Stimulated activated naive CD4-positive, alpha-beta T cell (primary cell): ENCODE data around the gene TENM4.

Experiments used
- DNase-seq, 6 experiments: peaks; one replicate each; lab custom pipeline; 2025; lab: John Stamatoyannopoulos, UW

The TENM4 gene

DNA sequence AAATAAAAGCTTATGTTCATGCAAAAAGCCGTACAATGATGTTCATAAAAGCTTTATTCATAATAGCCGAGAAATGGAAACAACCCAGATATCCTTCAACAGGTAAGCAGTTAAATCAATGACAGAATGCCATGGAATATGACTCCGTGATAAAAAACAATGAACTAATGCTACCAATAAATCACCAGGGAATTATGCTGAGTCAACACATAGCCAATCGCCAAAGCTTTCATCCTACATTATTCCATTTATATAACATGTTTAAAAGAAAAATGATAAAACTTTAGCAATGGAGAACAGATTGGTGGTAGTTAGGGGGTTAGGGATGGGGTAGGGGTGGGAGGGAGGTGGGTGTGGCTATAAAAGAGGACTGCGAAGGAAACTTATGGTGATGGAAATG is 356.4 kb downstream of the TENM4 start:
- no peak for DNase-seq

DNA sequence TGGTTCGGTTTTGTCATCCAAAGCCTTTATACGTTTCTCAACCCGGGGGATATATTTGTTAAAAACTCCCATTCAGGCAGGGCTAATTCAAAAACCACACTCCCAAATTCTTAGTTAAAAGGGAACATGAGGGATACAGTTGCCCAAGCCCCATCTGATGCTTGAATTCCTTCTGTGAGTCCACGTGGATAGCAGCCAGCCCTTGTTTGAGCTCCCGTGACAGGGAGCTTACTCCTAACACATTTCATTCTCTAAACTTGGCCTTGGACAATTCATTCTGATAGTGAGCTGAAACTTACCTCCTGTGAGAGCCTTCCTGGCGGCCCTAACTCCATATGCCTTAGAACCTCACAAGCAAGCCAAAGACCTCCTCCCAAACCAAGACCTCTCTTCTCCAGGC is 357.5 kb downstream of the TENM4 start:
- DNase-seq: no peak

DNA sequence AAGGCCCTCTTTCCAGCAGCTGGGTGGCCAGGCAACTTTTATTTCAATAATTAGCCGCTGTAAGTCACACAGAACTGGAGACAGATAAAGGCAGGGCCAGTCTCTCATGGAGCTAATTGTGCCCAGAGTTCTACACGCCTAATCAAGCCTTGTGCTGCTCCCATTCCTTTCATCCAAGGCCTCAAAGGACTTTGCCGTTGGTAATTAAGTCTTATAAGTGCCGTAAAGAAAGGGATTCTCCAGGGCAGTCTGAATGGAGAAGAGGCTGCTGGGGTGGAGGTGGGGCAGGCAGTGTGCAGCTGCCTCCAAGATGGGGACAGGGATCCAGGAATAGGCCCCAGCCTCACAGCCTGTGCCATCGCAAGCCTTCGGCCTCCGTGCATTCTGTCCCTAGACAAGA is 357.9 kb downstream of the TENM4 start:
- no peak for DNase-seq

DNA sequence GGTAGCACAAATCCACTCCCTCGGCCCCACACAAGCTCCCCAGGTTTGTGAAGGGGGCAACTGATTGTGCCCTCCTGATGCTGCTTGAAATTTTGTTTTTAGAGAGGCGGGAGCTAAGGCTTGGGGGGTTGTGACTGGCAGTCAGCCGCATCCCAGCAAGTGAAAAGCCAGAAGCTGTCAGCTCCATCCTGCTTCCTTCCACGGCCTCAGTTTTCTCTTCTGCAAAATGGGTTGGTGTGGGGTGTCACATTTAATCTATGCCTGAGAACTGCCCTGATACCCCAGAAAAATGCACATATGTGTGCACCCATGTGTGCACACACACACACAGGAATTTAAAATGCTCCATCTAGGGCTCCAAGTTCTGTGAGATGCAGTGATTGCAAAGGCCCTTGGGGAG is 358.6 kb downstream of the TENM4 start:
- DNase-seq: no peak

DNA sequence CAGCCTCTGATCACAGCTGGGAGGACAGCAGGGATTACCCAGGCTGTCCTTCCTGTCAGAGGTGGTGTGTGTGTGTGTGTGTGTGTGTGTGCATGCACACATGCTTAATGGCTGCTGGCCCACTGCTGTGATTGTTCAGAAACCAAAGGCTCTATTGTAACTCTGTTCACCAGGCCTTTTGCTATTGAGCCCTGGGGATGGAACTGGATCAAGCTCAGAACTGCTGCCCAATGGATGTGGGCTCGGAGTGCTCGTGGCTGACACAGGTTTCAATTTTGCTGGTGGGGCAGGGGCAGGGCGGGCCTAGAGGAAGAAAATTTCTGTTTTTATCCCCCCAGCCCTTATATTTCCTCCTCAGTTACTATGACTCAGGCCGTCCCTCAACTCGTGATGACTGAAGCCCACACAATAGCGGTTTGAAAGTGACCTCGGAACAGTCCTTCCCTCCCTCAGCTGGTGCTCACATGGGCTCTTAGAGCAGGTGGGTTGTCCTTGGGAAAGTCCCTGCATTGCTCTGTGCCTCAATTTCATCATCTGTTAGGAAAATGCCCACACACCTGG is 359.3 kb downstream of the TENM4 start:
- DNase-seq: no peak

DNA sequence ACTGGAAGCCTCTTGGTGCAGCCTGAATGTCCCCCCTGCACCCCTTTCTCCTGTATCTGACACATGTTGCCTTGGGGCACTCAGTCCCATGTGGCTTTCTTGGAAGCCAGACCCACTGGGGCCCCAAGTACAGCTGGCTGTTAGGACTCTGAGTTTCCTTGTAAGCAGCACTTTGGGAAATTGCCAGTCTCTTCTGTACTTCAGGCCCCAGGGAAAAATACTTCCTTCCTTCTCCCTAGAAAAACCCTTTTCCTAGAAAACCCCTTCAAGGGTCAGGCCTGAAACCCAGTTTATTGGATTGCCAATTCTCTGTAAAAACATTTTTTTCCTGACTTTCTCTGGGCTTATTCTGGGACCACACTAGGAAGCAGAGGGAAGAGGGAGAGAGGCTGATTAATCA is 360.3 kb downstream of the TENM4 start:
- no peak for DNase-seq

DNA sequence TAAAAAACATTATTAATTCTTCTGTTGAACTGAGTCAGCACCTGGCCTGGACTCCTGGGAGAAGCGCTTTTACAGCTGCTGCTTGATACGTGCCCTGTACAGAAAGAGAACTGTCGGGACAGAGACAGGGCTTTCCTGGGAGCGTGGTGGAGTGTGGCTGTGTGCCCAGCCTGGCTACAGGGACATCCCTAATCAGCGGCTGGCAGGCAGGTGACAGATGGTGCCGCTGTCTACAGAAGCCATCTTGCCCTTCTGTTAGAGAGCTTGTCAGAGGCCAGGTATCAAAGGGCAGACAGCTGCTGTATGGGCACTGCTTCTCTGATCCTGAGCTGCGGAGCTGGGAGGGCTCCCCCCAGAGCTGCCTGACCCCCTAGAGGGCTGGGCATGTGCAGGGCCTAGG is 361.8 kb downstream of the TENM4 start:
- DNase-seq: no peak

DNA sequence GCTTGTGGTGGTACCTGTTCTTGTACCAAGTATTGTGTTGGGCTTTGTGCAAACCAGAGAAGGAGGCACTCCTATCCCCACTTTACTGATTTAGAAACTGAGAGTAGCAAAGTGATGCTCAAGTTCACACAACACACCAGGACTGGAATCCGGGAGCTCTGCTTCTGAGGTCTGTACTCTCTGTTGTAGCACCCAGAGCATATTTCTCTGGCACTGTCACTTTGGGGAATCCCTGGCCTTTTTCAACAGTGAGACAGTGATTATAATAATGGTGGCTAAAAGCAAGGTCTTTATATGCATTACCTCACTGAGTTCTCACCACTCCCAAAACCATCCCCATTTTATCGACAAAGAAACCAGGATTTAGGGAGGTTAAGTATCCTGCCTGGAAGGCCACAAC is 362.4 kb downstream of the TENM4 start:
- no peak for DNase-seq

DNA sequence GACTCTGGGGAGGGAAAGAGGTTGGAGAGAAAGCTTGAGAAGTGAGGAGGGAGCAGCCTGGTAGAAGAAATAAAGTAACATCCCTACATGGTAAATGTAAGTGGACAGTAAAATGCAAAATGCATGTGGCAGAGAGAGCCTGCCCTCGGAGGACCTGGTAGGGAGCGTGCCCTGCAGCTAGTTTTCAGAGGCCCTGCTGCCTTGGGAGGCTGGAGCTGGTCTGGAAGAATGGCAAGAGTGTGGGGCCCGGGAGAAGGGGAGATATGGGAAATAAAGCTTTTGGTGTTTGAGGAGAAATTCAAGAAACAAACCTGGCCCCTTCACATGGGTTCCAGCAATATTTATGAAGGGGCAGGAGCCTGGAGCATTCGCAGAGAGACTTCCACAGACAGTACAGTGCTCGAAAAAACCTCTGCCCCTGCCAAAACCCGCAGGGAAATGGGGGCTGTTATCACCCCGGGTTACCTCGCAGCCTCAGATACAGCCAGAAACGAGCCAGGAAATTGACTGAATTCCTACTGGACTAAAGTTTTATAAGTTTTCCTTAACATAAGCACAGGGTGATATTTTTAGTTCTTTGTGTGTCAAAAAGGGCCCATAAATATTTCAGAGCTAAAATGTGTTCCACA is 363.0 kb downstream of the TENM4 start:
- DNase-seq: no peak

DNA sequence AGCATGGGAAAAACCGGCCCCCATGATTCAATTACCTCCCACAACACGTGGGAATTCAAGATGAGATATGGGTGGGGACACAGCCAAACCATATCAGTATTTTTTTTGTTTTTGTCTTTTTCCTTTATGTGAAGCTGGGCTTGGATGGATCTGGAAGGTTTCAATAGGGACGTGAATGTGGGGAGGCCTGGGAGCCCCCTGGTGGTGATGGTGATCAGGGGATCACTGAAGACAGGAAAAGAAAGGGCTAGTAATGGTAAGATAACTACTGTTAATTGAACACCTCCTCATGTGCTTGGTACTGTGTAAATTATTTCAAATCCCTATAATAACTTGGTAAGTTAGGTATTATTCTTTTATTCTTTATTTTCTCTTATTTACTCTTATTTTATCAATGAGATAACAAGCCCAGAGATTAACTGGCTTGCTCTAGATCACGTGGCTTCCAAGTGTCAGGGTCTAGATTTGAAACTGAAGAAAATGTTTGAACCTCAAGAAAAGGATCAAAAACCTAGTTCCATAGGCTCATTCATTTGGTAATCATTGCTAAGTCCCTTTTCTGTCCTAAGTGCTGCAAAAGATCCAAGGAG is 364.2 kb downstream of the TENM4 start:
- peak in 1 of 6 experiments; percentile 3 for DNase-seq

DNA sequence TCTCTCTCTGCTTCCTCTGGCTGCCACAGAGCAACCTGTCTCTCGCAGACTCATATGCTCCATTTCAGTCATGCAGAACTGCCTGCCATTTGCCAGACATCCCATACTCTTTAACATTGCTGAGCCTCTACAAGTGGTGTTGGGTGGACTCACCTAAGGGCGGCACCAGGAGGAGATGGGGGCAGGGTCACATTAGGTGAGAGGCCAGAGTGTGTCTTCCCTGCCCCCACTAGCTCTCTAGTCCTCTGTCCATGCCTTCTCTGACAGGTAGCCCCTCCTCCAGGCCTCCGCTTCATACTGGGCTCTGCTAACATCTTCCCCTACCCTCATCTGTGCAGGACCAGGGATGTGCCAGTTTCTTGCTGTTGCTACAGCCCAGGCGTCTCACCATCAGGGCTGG is 366.3 kb downstream of the TENM4 start:
- no peak for DNase-seq

DNA sequence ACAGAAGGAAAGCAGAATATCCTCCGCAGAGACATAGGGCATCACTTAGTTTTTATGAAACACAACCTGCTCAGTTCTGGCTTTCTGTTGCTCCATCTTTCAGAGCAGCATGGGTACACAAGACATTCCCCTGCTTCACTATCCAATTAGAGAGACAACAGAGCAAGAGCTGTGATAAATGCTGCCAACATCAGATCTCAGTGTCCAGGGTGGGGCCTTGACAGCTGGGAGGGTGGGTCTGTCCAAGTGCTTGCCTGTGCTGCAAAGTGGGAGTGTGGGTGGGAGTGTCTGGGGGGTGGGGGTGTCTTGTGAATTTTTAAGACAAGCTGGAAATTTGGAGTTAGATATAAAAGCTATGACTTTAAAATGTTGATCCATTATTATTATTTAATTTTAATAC is 369.6 kb downstream of the TENM4 start:
- no peak for DNase-seq

DNA sequence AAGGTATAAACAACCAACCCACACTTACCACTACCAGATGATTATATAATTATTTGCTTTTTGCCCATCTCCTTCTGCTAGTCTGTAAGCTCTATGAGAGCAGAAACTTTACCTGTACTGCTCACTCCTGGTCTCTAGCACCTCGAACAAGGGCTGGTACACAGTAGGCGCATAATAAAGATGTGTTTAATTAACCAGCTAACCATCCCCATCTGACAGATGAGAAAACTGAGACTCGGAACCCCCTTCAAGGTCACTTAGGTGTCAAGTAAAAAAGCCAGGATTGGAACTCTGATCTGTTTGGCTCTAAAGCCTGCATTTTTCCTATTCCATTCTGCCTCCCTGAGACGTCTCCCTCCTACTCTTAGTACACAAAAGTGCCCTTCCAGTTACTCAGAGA is 370.3 kb downstream of the TENM4 start:
- DNase-seq: no peak

DNA sequence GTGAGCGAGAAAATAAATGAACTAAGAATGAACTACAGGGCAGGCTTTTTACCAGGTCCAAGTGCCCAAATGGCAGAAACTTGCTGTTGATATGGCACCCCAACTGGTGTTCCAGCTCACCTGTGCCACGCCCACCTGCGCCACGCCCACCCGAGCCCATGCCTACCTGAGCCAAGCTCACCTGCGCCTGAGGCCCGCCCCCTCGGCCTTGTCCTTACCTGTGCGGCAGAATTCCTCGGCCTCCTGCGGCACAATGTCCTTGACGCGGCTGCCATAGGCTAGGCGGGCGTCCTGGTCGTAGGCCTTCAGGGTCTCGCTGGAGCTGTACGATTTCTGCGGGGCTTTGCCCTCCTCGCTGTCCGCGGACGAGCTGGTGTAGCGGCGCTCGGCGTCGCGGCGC is 371.3 kb downstream of the TENM4 start:
- no peak for DNase-seq

DNA sequence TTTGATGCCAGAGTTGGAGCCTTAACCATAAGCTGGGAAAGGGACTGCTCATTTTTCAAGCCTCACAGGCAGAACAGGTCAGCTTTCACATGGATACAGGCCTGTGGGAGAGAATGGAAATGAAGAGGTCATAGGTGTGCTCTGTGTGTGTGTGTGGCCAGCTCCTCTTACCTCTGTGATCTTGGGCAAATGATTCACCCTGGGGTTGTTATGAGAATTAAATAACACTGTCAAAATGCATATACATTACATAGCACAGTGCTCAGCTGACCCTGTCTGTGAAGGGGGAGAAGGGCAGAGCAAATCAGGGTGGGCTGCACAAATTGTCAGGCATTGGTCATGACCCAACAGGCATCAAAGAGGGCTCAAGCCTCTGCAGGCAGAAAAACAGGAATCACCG is 372.5 kb downstream of the TENM4 start:
- no peak for DNase-seq

DNA sequence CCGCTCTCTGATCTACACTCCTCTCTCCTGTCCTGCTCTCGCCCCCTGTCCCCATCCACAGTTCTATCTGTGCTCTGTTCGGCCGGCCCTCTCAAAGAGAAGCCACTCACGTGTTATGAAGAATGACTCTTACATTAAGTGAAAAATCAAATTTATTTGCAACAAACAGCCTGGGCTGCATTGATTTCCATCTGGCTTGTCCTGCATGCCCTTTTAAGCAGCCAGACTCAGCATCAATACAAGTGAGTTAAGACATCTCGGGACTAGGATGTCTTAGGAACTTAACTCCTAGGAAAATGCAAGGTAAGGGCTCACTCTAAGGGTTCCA is 373.5 kb downstream of the TENM4 start:
- DNase-seq: no peak

DNA sequence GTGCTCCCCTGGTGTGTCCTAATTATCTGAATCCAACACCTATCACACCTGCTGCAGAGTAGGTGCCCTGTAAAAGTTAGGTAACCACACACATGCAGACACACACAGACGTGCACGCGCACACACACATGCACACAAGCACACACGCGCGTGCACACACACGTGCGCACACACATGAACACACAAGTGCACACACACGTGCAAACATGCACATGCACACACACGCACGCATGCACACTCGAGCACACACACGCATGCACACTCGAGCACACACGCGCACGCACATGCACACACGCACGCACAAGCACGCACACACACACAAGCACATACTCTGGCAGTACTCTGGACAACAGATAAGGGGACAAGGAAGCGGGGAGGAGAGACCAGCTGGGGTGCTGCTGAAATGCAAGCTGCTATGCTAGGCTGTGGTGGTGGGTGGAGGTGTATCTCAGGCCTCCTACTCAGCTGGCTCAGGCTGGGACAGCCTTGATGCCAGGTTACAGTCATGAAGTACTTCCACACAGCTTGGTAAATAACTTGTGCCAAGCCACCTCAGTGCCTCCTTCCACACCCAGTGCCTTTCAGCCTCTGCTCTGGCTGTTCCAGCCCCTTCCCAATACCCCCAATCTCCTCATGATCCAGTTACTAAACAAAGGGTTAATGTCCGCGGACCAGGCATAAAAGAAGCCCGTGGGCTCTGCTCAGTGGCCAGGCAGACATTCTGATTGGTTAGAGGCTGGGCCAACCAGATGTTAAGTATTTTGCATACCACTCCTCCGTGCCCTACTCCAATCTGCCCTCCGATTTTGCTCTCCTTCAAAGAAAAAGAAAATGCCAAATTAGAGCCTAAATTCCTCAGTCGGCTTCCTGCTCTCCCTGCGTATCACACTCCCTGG is 374.1 kb downstream of the TENM4 start:
- DNase-seq: no peak

DNA sequence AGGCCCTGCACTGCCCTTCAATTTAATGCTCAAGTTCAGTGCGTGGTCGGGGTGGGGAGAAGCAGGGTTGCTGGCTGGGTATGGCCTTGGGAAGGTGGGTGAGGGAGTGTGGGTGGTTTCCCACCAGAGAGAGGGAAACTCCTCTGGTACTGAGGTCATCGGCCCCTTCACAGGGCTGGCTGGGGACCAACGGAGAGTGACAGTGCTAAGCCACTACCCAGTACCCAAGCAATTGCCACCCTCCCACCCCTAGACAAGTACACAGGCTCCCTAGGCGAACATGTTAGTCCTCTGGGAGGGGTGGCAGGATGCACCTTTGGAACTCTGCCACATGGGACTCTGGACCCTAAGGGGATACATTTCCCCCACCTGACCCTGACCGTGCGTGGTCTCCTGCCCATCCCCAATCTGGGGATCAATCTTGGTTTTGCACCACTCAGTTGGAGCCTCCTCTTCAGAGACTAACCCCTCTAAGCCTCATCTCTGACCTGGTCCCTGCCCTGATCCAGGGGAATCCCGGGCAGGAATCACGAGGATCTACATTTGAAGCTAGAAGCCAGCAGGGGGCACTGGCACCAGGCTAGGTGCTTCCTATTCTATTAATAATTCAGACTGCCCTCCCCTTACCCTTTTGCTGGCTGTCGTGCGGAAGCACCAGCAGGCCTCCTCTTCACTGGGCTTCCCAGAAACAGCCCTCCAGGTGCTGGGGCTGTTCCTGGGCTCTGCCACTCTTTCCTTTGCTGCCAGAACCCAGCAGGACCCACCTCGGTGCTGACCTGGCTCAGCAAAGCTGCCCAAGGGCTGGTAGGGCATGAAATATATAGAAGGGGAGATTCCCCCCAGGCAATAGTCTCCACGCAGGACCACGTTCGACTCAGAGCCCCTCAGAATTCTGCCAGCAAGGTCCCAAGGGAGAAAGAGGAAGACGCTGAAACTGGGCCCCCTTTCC is 377.7 kb downstream of the TENM4 start:
- no peak for DNase-seq

DNA sequence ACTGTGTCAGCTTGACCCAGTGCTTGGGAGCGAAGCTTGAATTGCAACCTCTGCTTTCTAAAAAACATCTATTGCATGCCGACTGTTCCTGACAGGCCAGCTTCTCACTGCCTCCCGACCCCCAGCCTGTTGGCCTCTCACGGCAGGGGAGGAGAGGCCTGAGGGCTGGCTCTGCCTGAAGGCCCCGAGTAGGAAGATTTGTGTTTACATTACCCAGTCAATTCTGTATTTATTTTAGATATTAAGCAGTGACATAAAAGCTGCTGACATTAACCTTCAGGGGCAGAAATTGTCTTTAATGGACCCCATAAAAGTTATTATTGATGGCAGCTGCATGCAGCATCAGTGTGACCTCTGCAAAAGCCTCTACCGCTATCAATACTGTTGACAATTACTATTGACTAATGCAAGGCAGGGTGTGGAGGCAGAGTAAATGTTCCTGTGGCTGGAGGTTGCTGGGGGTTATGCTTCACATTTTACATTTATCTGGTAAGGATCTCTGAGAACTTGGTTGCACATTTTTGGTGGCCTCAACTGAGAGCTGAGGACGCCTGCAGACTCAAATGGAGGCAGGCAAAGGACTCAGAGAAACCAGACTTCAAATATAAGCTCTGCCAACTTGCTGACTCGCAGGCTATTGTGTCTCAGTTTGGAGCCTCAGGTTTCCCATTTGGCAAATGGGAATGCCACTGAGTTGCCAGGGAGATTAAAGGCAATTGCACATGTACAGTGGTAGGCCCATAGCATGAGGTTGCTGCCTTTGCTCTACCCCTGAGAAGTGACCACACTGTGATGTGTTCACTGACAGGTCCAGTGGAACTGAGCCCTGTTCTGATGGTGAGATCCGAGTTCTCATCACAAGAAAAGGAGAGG is 380.5 kb downstream of the TENM4 start:
- no peak for DNase-seq

DNA sequence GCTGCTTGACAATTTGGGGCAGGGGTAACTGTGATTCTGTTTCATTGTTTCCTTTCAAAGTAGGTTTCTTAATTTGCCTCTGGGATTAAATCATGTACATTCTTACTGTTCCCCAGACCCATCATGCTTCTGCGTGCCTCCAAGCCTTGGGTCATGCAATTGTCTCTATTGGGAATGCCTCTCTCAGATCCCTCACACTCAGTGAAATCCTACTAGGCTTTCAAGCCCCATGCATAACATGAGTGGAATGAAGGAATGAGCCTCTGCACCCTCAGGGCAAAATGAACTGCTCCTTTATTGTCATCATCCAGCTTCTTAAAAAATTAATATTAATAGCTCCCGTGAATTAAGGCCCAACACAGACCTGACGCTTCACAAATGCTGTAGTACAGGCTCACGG is 381.7 kb downstream of the TENM4 start:
- DNase-seq: no peak
